Measurements from ENCODE around the gene CD1D.
"Not testable (repeated sequence)": the region's sequence is repeated elsewhere in the genome, so short reads cannot be mapped to it uniquely, and the experiment has no call there.

Gene CD1D

DNA sequence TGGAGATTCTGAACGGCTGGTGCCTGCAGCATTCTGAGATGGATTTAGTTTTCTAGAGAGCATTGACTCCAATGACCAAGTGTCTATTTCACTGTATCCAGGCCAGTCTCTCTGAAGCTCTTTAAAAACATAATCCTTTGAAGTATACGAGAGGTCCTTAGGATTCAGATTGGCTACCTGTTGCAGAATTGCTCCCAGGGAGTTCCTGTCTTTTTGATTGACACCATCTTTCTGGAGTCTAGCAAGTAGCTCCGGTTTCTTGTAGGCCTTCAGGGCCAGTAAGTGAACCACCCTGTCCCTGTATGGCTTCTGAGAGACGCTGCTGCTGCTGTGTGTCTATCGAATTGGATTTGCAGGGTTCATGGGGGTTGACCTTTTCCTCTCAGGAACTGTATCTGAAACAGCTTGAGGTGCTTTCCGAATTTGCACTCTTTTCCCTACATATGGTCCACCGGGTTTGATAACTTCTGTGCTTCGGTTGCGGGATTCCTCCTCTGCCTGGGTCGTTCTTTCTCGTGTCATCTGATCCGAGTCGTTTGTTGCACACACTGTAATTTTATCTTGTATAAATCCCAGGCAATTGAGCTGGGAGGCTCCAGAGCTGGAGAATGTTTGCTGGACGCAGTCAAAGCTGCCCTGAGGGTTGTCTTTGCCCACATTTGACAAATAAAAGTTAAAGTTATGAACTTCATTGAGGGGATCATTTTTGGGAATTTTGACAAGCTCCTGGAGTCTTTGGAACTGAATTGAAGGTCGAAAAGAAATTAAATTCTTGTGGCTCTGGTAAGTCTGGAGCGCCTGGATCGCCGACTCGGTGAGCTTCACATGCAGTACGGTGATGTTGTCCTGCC, 3.6 kb upstream of the CD1D start:
- DNase-seq: not testable (repeated sequence)

DNA sequence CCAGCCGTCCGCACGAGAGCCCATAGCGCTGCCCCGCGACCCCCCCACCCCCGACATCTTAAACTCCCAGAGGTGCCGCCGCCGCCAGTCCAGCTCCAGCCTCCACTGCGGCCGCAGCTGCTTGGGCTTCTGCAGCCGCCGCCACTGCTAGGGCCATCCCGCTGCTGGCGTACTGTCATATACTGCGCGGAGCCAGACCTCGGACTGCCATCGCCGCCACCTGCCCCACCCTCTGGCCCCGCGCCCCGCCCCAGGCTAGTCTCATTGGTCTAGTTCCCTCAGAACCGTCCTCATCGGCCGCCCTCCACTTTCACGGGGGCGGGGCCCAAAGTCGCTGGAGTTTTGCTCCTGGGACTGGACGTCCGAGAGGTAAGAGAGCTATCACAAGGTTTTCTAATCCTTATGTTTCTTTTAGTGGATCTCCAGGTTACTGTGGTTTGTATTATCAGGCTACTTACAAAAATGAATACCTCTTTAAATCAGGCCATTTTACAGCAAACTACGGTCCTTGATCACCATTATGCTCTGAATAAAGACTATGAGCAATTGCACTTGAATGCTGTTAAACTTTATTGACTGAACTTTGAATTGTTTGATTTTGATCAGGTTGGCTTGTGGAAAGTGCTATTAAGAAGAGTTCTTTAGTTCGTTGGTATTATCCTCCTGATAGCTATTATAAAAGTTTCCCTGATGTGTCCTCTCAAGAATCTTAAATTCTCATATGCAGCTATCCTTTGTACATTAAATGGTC, 2.8 kb upstream of the CD1D start:
- peak; percentile 40 for DNase-seq

DNA sequence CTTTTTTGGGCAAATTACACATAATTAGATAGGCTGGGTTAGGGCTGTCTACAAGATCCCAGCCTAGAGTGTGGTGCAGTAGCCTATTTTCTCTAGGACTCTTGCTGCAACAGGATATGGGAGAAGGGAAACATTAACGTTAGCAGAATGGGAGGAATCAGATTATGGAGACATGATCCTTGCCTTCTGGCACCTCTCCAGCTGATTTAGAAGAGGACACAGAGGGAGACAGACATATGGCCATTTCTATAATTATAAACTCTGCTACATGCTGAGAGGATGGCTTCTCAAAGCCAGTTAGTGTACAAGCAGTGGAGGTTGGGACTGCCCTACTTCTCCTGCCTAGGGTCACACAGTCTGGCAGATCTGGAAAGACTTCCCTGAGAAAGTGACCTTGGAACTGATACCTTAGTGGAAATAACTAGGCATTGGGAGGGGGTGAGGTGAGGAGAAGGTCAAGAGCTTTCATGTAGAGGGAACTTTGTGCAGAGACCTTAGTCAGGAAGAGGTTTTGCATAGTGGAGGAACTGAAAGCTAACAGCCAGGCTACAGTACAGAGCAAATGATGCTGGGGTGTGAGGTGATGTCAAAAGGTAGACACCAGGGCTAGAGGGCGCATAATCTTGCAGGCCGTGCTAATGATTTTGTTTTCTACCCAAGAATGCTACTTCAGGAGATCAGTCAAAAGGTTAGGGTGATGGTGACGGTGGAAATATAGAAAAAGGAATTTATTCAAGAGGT, 1.2 kb upstream of the CD1D start:
- no peak for DNase-seq

DNA sequence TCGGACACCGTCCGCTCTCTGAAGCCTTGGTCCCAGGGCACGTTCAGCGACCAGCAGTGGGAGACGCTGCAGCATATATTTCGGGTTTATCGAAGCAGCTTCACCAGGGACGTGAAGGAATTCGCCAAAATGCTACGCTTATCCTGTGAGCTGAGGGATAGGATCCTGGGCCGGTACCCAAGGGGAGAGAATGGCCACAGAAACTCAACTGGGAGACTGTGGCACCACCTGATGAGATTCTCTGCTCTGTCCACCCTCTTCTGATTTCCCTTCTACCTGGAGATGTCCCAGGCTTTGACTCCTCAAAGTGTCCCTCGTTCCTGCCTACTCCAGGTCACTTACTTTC, 855 bp downstream of the CD1D start:
- DNase-seq: no peak

- DNase-seq: no peak
Measured at GRCh38 chr1:158185770-158186169, 5.1 kb downstream of the CD1D start.

GRCh38 chr1:158186180-158186579, 5.5 kb downstream of the CD1D start:
- no peak for DNase-seq

DNA sequence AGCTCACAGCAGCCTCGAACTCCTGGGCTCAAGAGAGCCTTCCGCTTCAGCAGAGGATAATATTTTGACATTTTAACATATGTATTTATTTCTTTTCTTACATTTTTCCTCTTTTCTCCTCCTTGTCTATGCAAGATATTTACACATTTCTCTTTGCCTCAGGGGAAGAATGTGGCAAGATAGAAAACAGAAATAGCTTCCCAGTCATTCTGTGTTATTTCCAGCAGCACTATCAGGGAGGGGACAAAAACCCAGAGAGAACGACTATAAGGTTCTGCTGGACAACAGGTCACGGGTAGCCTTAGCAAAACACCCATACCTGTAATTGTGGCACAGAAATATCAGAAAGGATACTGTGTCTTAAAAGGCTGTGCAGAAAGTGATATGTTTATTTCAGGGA, 7.9 kb downstream of the CD1D start:
- DNase-seq: no peak

- no peak for DNase-seq
Measured at GRCh38 chr1:158189624-158190023, 8.9 kb downstream of the CD1D start.

- no peak for DNase-seq
Measured at GRCh38 chr1:158191299-158191698, 10.6 kb downstream of the CD1D start.

- no peak for DNase-seq
Measured at GRCh38 chr1:158196461-158196860, 15.8 kb downstream of the CD1D start.

- DNase-seq: no peak
Measured at GRCh38 chr1:158199849-158200248, 19.2 kb downstream of the CD1D start.

- DNase-seq: no peak
Measured at GRCh38 chr1:158200527-158200926, 19.8 kb downstream of the CD1D start.

DNA sequence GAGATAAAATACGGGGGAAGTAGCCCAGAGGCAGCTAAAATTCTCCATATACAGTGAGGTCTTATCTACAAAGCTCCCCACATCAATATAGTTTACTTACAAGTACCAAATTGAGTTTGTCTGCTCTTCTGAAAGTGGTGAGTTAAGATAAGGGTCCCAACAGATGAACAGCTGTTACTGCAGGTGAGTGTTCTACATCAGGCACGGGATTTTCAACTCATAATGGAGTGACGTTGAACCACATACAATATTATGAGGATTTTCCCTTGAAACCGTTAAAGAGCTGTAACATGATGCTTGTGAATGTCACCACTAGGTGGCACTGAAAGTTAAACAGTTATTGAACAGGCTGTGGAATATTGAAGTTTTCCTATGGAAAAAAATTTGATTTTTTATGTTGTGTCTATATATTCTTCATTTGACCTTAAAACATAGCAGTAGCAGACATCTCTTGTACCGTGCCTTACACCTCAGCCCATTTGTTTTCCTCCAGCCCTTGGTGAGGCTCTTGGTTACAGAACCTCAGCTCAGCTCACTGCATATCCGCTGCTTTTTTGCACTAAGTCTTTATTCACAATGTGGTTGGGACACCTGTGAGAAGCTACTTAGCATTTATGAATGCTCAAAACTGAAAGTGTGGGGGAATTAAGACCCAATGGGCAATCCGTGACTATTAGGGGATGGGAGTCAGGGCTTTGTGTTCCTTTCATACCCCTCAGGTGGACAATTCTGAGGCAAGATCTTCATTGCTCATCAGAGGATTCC, 23.2 kb downstream of the CD1D start:
- no peak for DNase-seq

DNA sequence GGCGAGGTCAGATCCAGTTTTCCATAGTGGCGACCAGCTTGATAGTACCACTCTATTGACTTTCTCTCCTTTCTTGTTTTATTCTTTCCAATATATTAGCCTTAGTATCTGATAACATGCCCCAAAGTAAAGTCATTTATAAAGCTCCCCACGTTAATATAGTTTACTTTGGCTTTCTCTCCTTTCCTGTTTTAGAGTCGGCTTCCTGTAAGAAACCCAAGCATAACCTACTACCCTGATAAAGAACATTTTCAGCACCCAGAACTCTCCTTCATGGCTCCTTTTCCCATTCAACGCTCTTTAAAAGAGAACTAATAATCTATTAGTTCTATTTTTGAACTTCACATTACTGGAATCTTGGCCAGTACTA, 23.7 kb downstream of the CD1D start:
- no peak for DNase-seq

- DNase-seq: no peak
Measured at GRCh38 chr1:158208586-158209116, 28.0 kb downstream of the CD1D start.

GRCh38 chr1:158212320-158212719, 31.6 kb downstream of the CD1D start:
- no peak for DNase-seq

DNA sequence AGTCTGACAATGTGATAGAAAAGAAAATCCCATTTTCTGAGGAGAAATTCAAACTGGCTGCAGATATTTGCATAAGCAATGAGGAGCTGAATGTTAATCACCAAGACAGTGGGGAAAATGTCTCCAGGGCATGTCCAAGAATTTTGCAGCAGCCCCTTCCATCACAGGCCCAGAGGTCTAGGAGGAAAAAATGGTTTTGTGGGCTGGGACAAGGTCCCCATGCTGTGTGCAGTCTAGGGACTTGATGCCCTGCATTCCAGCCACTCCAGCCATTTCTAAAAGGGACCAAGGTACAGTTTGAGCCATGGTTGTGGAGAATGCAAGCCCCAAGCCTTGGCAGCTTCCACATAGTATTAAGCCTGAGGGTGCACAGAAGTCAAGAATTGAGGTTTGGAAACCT, 42.8 kb downstream of the CD1D start:
- DNase-seq: not testable (repeated sequence)

GRCh38 chr1:158227904-158228623, 47.4 kb downstream of the CD1D start:
- DNase-seq: no peak

Measured in DMS 273 treated with DMSO at 0.1 percent for 48 hours (cell line).